Neural progenitor cell (in vitro differentiated cells): ENCODE results near the gene CACNA1C. TPM values are rescaled to one million over a fixed set of nuclear protein-coding genes. Genes with fewer than 3 reads are reported as not detected.

Experiments used
- DNase-seq: peaks from one replicate; pipeline ENCODE4 v3.0.0-alpha.2; 2016; ENCODE audit warnings: low spot score
- H2AFZ ChIP-seq: fragments of 200-600 bp; sonication (generic); replicated peaks from 2 replicates; pipeline ENCODE4 v1.6.1; 2016; ENCODE audit warnings: antibody characterized with exemption
- H3F3A ChIP-seq: fragments of 200-600 bp; sonication (generic); 2 replicates; pipeline ENCODE4 v1.6.1; 2016; ENCODE audit warnings: antibody characterized with exemption, low read depth
- H3K27ac ChIP-seq: fragments of 200-600 bp; sonication (generic); 2 replicates; pipeline ENCODE4 v1.5.1; 2016; ENCODE audit warnings: mild to moderate bottlenecking
- H3K27me3 ChIP-seq: fragments of 200-600 bp; sonication (generic); 2 replicates; pipeline ENCODE4 v1.6.1; 2016; ENCODE audit warnings: mild to moderate bottlenecking, moderate library complexity
- H3K36me3 ChIP-seq: fragments of 200-600 bp; sonication (generic); 2 replicates; pipeline ENCODE4 v1.5.1; 2016
- H3K4me1 ChIP-seq: fragments of 200-600 bp; sonication (generic); 2 replicates; pipeline ENCODE4 v1.6.1; 2016; ENCODE audit warnings: mixed run types
- H3K4me2 ChIP-seq: fragments of 200-600 bp; sonication (generic); 2 replicates; pipeline ENCODE4 v1.6.1; 2016
- H3K4me3 ChIP-seq: fragments of 200-600 bp; sonication (generic); 2 replicates; pipeline ENCODE4 v1.5.1; 2016
- H3K79me2 ChIP-seq: fragments of 200-600 bp; sonication (generic); 2 replicates; pipeline ENCODE4 v1.6.1; 2016; ENCODE audit warnings: low read depth
- H3K9ac ChIP-seq: fragments of 200-600 bp; sonication (generic); 2 replicates; pipeline ENCODE4 v1.6.1; 2016
- H3K9me3 ChIP-seq: fragments of 200-600 bp; sonication (generic); 2 replicates; pipeline ENCODE4 v1.5.1; 2016; ENCODE audit warnings: low read depth
- H4K20me1 ChIP-seq: fragments of 200-600 bp; sonication (generic); 2 replicates; pipeline ENCODE4 v1.6.1; 2016; ENCODE audit warnings: low read depth
- H3K27ac Mint-ChIP-seq: 3 replicates; pipeline ENCODE4 v1.8.0; 2021; ENCODE audit warnings: mixed read lengths
- H3K27me3 Mint-ChIP-seq: 2 replicates; pipeline ENCODE4 v1.8.0; 2022; ENCODE audit warnings: low read depth, mild to moderate bottlenecking, inconsistent platforms, moderate library complexity, mixed read lengths; ENCODE audit not compliant: insufficient read depth
- H3K36me3 Mint-ChIP-seq: 3 replicates; pipeline ENCODE4 v1.8.0; 2021; ENCODE audit warnings: mixed read lengths
- H3K4me1 Mint-ChIP-seq: 3 replicates; pipeline ENCODE4 v1.8.0; 2021; ENCODE audit warnings: mixed read lengths
- H3K4me3 Mint-ChIP-seq: 3 replicates; pipeline ENCODE4 v1.8.0; 2021; ENCODE audit warnings: mild to moderate bottlenecking, moderate library complexity, mixed read lengths
- H3K9me3 Mint-ChIP-seq: 3 replicates; pipeline ENCODE4 v1.8.0; 2020; ENCODE audit warnings: mixed read lengths
- EZH2 ChIP-seq: fragments of 200-600 bp; sonication (generic); IDR thresholded peaks from 2 replicates; pipeline ENCODE4 v1.6.1; 2017; ENCODE audit warnings: antibody characterized with exemption, mild to moderate bottlenecking, moderate library complexity
- EZH2phosphoT487 ChIP-seq: fragments of 200-600 bp; sonication (generic); IDR thresholded peaks from 2 replicates; pipeline ENCODE4 v1.6.1; 2017; ENCODE audit warnings: antibody characterized with exemption
- total RNA-seq: library from RNA; depleted of rRNA; stranded (reverse); fragments of >200 nt; gene quantifications from 2 replicates; pipeline ENCODE4 v1.2.3, GENCODE V29; 2015; ENCODE audit warnings: low replicate concordance
- TF ChIP-seq, protein P1 (sequence below): fragments of 200-600 bp; sonication (generic); IDR thresholded peaks from 2 replicates; pipeline ENCODE4 v1.5.1; 2017; ENCODE audit warnings: antibody characterized with exemption, mild to moderate bottlenecking

Gene CACNA1C
- total RNA-seq, 1 donor from 2014 or later: 2.7 TPM

DNA sequence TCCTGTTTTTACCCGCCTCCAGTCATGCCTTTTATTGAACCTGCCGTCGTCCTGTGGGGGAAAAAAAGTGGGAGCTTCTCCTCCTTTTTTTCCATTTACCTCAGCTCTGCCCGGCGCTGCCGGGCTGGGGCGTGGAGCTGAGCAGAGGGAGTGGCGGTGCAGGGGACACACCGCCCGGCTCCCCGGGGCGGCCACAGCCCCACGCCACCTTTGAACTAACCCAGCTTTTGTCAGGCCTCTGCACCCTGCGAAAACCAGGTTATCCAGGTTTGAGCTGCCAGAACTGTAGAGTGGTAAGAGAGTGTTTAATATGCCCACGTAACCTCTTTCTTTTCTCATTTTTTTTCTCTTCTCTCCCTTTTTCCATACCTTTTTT is 581.0 kb downstream of the CACNA1C start:
- Histone ChIP-seq H3K4me3 (no peak overlapping the region), H4K20me1 (no peaks in the 10 kb centered on the region), H3K4me2 (no peak overlapping the region), H2AFZ (no peak overlapping the region), H3K36me3 (no peaks in the 10 kb centered on the region), H3F3A (no peaks in the 10 kb centered on the region), H3K27me3 (no peaks in the 10 kb centered on the region), H3K9me3 (no peaks in the 10 kb centered on the region), H3K79me2 (no peaks in the 10 kb centered on the region), H3K4me1 (no peaks in the 10 kb centered on the region), H3K27ac (no peak overlapping the region), H3K9ac (no peak overlapping the region)
- no peak overlapping the region for H3K27ac Mint-ChIP-seq
- peaks cover 2% of the 10 kb centered on the region for H3K36me3 Mint-ChIP-seq
- no peak overlapping the region for H3K4me3 Mint-ChIP-seq
- no peak for DNase-seq
- H3K27me3 Mint-ChIP-seq: peaks cover 12% of the 10 kb centered on the region
- TF ChIP-seq EZH2phosphoT487: no peak
- TF ChIP-seq EZH2: no peak
- TF ChIP-seq, protein P1, sequence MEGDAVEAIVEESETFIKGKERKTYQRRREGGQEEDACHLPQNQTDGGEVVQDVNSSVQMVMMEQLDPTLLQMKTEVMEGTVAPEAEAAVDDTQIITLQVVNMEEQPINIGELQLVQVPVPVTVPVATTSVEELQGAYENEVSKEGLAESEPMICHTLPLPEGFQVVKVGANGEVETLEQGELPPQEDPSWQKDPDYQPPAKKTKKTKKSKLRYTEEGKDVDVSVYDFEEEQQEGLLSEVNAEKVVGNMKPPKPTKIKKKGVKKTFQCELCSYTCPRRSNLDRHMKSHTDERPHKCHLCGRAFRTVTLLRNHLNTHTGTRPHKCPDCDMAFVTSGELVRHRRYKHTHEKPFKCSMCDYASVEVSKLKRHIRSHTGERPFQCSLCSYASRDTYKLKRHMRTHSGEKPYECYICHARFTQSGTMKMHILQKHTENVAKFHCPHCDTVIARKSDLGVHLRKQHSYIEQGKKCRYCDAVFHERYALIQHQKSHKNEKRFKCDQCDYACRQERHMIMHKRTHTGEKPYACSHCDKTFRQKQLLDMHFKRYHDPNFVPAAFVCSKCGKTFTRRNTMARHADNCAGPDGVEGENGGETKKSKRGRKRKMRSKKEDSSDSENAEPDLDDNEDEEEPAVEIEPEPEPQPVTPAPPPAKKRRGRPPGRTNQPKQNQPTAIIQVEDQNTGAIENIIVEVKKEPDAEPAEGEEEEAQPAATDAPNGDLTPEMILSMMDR: no peak
- H3K9me3 Mint-ChIP-seq: peaks cover 6% of the 10 kb centered on the region
- peaks cover 3% of the 10 kb centered on the region for H3K4me1 Mint-ChIP-seq

DNA sequence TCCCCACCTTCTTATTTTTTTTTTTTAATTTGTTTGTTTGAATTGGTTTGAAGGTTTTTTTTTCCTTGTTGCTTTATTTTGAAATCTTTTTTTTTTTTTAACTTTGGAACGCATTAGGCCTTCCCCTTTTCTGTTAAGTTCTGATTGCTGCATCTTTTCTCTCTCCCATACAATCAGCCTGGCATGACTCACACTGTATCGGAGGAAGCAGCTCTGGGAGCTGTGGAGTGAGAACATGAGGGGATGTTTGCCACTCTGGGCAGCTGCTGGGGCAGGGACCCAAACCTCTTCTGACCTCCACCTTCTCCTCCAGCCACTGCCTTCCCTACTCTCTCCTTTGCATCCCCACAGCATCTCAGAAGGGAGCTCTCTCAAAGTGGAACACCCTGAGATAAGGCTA is 581.7 kb downstream of the CACNA1C start:
- Histone ChIP-seq H2AFZ (no peak overlapping the region), H3K9ac (no peak overlapping the region), H3K27me3 (no peaks in the 10 kb centered on the region), H3K4me1 (no peaks in the 10 kb centered on the region), H3K36me3 (no peaks in the 10 kb centered on the region), H3F3A (no peaks in the 10 kb centered on the region), H3K79me2 (no peaks in the 10 kb centered on the region), H3K4me3 (no peak overlapping the region), H3K27ac (no peak overlapping the region), H3K9me3 (no peaks in the 10 kb centered on the region), H4K20me1 (no peaks in the 10 kb centered on the region), H3K4me2 (no peak overlapping the region)
- Mint-ChIP-seq H3K36me3 (peaks cover 2% of the 10 kb centered on the region), H3K4me1 (peaks cover 3% of the 10 kb centered on the region), H3K27me3 (peaks cover 12% of the 10 kb centered on the region), H3K9me3 (peaks cover 6% of the 10 kb centered on the region), H3K4me3 (no peak overlapping the region), H3K27ac (no peak overlapping the region)
- TF ChIP-seq, protein P1: no peak
- TF ChIP-seq EZH2phosphoT487: no peak
- TF ChIP-seq EZH2: no peak
- no peak for DNase-seq

DNA sequence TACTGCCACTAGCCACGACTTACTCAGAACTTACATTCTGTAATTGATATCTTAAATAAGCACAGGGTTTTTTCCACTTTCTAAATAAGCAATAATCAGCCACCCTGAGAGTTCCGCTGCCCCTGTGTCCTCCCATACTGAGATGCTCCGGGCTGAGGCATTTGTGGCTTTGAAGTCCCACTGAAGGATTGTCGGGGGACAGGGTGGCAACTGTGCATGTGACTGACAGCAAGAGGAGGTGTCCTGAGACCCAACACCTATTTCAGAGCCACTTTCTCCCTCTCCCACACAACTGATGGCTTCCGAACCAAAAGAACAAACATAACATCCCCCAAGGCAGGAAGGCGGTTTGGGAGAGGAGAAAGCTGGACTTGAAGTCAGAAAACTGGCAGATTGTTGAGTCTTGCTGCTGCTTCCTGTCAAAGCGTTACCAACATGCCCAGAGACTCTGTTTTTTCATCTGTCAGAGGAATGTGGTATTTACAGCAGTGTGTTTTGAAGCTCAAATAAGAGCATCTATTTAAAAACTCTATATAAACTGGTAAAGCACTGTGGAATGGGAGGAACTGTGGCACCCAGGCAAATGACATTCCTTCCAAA is 584.1 kb downstream of the CACNA1C start:
- peaks cover 17% of the 10 kb centered on the region for H3K27me3 Mint-ChIP-seq
- Histone ChIP-seq H3K79me2 (no peaks in the 10 kb centered on the region), H2AFZ (no peak overlapping the region), H3K4me2 (no peak overlapping the region), H3K27me3 (no peaks in the 10 kb centered on the region), H4K20me1 (no peaks in the 10 kb centered on the region), H3F3A (no peaks in the 10 kb centered on the region), H3K4me3 (no peak overlapping the region), H3K27ac (no peak overlapping the region), H3K4me1 (peaks cover 14% of the 10 kb centered on the region), H3K36me3 (no peaks in the 10 kb centered on the region), H3K9me3 (no peaks in the 10 kb centered on the region), H3K9ac (no peak overlapping the region)
- TF ChIP-seq EZH2 (no peak), EZH2phosphoT487 (no peak)
- TF ChIP-seq, protein P1: no peak
- H3K36me3 Mint-ChIP-seq: peaks cover 2% of the 10 kb centered on the region
- DNase-seq: no peak
- H3K4me1 Mint-ChIP-seq: peaks cover 26% of the 10 kb centered on the region
- no peak overlapping the region for H3K4me3 Mint-ChIP-seq
- H3K27ac Mint-ChIP-seq: no peak overlapping the region
- H3K9me3 Mint-ChIP-seq: peaks cover 6% of the 10 kb centered on the region
